ENCODE measurements around the gene PREX1.

Gene PREX1

DNA sequence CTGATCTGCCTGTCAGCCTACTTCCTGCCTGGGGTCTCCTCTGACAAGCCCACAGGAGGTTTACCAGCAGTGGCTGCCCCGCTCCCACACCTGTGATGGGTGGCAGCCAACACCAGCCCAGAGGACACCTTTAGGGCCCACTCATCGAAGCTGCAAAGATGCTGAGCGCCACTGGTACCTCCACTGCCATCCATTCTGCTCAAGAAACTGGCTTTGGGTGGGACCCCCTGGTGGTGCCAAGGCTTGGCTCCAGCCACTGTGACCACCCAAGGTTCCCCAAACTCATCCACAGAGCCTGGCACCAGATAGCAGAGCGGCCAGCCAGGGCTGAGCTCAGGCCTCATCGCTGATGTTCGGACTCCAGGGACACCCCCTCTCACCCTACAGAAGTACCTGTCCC is 42.5 kb downstream of the PREX1 start:
- Mint-ChIP-seq H3K9me3 (peaks cover 2% of the 10 kb centered on the region), H3K36me3 (ENCODE audit: low read depth) (peaks cover 3% of the 10 kb centered on the region), H3K27ac (no peak overlapping the region), H3K4me3 (no peak overlapping the region), H3K4me1 (peaks cover 32% of the 10 kb centered on the region), H3K27me3 (ENCODE audit: low read depth) (peaks cover 9% of the 10 kb centered on the region)
- TF ChIP-seq CTCF (IDR thresholded peaks at IDR 0.05; ENCODE audit: unreplicated experiment in 3 of 3), result no peak

DNA sequence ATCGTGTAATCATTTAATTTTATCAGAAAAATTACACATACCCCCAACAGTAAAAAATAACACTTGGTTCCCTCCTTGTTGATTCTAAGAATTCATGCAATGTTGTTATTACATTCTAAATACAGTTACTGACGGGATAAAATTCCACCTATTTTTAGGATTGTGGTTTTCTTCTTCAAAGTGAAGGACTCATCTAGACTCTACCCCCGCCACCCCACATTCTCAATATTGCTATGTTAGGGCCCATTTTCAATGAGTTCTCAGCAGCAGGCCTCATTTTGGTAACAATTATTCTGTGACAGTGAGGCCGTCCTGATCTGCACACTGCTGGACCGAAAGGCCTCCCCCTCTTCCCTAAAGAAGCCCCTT is 43.5 kb downstream of the PREX1 start:
- TF ChIP-seq CTCF (IDR thresholded peaks at IDR 0.05; ENCODE audit: unreplicated experiment in 3 of 3), result no peak
- Mint-ChIP-seq H3K36me3 (ENCODE audit: low read depth) (peaks cover 8% of the 10 kb centered on the region), H3K4me3 (no peak overlapping the region), H3K27ac (no peak overlapping the region), H3K27me3 (ENCODE audit: low read depth) (peaks cover 7% of the 10 kb centered on the region), H3K9me3 (peaks cover 8% of the 10 kb centered on the region), H3K4me1 (peaks cover 23% of the 10 kb centered on the region)

DNA sequence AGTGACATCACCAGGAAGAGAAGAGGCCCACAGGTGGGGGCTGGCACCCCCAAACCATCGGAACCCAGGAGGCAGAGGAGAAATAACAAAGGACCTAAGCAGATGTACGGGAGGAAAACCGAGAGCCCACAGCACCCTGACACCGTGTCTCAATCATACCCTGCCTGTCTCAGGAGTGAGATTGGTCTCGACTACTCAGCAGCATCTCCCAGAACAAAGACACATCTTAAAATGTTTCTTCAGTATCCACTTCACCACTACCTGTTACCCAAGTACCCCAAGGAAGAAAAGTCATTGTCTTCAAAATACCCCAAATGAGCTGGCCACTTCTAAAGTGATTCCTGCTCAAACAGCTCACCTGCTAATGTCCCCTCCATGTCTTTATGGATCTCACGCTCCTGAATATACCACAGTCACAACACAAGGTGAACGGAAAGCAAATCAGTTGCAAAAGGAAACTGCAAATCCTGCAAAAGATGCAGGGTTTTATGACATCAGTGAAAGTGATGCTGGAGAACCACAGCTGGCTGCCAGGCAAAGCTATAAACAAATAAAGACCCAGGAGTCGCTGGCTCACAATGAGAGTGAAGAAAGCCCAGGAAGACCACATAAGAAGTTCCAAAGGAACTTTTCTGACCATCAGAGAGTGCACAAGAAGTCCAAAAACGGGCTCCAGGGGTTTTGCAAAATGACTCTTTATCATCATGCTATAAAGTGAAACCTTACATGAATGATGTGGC is 44.1 kb downstream of the PREX1 start:
- Mint-ChIP-seq H3K4me1 (peaks cover 18% of the 10 kb centered on the region), H3K9me3 (peaks cover 10% of the 10 kb centered on the region), H3K27ac (no peak overlapping the region), H3K27me3 (ENCODE audit: low read depth) (peaks cover 7% of the 10 kb centered on the region), H3K36me3 (ENCODE audit: low read depth) (peaks cover 11% of the 10 kb centered on the region), H3K4me3 (no peak overlapping the region)
- TF ChIP-seq CTCF (IDR thresholded peaks at IDR 0.05; ENCODE audit: unreplicated experiment in 3 of 3), result no peak

- H3K27me3 Mint-ChIP-seq (ENCODE audit: low read depth), result peaks cover 7% of the 10 kb centered on the region
- H3K4me3 Mint-ChIP-seq, result no peak overlapping the region
- peaks cover 14% of the 10 kb centered on the region for H3K36me3 Mint-ChIP-seq (ENCODE audit: low read depth)
- TF ChIP-seq CTCF (IDR thresholded peaks at IDR 0.05; ENCODE audit: unreplicated experiment in 3 of 3), result no peak
- no peak overlapping the region for H3K27ac Mint-ChIP-seq
- H3K9me3 Mint-ChIP-seq, result peaks cover 12% of the 10 kb centered on the region
- peaks cover 10% of the 10 kb centered on the region for H3K4me1 Mint-ChIP-seq
These were observed 44.9 kb downstream of the PREX1 start for GRCh38 chr20:48782901-48783308.

- Mint-ChIP-seq H3K4me1 (peaks cover 2% of the 10 kb centered on the region), H3K4me3 (no peak overlapping the region), H3K9me3 (peaks cover 12% of the 10 kb centered on the region), H3K27ac (no peak overlapping the region), H3K27me3 (ENCODE audit: low read depth) (peaks cover 4% of the 10 kb centered on the region), H3K36me3 (ENCODE audit: low read depth) (peaks cover 14% of the 10 kb centered on the region)
- TF ChIP-seq CTCF (IDR thresholded peaks at IDR 0.05; ENCODE audit: unreplicated experiment in 3 of 3), result no peak
These were observed 45.7 kb downstream of the PREX1 start for GRCh38 chr20:48782053-48782452.

GRCh38 chr20:48781634-48782033 is 46.2 kb downstream of the PREX1 start:
- no peak overlapping the region for H3K4me3 Mint-ChIP-seq
- no peaks in the 10 kb centered on the region for H3K4me1 Mint-ChIP-seq
- H3K36me3 Mint-ChIP-seq (ENCODE audit: low read depth), result peaks cover 14% of the 10 kb centered on the region
- TF ChIP-seq CTCF (IDR thresholded peaks at IDR 0.05; ENCODE audit: unreplicated experiment in 3 of 3), result no peak
- H3K27me3 Mint-ChIP-seq (ENCODE audit: low read depth), result peaks cover 4% of the 10 kb centered on the region
- H3K9me3 Mint-ChIP-seq, result peaks cover 12% of the 10 kb centered on the region
- no peak overlapping the region for H3K27ac Mint-ChIP-seq
